Erythroblast (primary cell): ENCODE results near the gene LY9.

Source experiments
- DNase-seq, 2 experiments: peaks; one replicate each; lab custom pipeline; 2025; lab: John Stamatoyannopoulos, UW
- GATA1 ChIP-seq: IDR thresholded peaks from 2 replicates; pipeline ENCODE4 v1.6.1; 2011; ENCODE audit warnings: low read depth, mild to moderate bottlenecking, control low read depth, low read length, moderate library complexity
- POLR2A ChIP-seq: IDR thresholded peaks from 2 replicates; pipeline ENCODE4 v1.6.1; 2011; ENCODE audit warnings: mild to moderate bottlenecking, low read length

The LY9 gene

DNA sequence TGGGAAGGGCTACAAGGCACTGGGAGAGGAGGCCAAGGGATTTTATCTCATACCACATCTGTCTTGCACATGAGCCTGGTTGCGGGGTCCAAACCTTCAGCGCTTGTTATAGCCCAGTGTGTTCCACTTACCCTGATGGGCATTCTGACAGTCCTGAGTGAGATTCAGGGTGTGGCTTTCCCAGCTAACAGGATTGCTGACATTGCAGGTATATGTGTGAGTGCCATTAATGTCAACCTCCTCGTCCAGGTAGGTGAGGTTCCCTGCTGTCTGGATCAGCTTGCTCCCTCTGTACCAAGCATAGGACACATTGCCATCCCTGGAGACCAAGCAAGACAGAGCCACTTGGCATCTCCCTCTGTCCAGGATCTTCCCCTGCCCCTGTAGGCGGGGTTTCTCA lies 45.1 kb downstream of the LY9 start:
- TF ChIP-seq GATA1 (no peak), POLR2A (no peak)
- no peak for DNase-seq

DNA sequence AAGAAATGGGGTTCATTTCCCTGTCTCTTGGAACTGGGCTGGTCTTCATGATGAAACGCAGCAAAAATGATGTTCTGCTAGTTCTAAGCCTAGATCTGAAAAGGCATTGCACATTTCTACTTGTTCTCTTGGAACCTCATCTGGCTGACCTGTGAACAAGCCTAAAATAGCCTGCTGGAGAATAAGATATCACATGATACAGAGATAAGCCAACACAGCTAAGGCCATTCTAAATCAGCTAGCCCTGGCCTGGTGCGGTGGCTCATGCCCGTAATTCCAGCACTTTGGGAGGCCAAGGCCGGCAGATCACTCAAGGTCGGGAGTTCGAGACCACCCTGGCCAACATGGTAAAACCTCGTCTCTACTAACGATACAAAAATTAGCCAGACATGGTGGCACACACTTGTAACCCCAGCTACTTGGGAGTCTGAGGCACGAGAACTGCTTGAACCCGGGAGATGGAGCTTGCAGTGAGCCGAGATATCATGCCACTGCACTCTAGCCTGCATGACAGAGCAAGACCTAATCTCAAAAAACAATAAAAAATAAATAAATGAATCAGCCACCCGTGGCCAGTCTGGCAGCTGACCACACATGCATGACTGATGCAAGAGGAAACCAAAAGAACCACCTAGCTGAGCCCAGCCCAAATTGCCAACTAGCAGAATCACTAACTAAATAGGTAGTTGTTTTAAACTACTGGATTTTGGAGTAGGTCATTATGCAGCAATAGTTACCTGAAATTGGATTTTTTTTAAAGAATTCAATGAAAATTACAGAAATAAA lies 48.7 kb downstream of the LY9 start:
- TF ChIP-seq POLR2A (no peak), GATA1 (no peak)
- DNase-seq, result no peak

GRCh38 chr1:160846281-160846680 lies 50.3 kb downstream of the LY9 start:
- TF ChIP-seq POLR2A (no peak), GATA1 (no peak)
- DNase-seq, result no peak

DNA sequence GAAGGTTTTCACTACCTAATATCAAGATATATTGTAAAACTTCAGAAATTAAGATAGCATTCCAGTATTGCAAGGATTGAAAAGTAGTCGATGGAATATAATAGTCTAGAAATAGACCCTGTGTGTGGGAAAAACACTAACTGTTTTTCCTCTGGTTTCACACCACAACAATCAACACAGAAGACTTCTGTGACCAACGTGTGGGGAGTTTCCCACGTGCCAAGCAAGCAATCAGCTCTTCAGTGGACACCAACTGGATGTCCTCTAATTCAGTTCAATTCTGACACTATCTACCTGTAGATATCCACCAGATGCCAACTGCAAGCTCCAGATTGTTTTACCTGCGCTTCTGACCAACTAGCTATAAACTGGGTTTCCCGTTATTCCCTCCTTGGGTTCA lies 54.6 kb downstream of the LY9 start:
- TF ChIP-seq POLR2A, result no peak
- TF ChIP-seq GATA1, result no peak
- no peak for DNase-seq

DNA sequence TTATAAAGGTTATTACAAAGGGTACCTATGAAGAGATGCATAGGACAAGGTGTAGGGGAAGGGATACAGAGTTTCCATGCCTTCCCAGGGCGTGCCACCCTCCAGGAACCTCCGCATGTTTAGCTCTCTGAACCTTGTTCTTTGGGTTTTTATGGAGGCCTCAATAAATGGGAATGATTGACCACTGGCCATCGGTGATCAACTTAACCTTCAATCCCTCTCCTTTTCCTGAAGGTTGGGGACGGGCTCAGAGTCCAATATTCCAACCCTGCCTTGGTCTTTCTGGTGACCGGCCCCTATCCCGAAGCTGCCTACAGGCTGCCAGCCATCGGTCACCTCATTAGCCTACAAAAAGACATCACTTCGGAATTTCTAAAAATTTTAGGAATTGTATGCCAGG lies 55.0 kb downstream of the LY9 start:
- DNase-seq, result no peak
- no peak for TF ChIP-seq POLR2A

DNA sequence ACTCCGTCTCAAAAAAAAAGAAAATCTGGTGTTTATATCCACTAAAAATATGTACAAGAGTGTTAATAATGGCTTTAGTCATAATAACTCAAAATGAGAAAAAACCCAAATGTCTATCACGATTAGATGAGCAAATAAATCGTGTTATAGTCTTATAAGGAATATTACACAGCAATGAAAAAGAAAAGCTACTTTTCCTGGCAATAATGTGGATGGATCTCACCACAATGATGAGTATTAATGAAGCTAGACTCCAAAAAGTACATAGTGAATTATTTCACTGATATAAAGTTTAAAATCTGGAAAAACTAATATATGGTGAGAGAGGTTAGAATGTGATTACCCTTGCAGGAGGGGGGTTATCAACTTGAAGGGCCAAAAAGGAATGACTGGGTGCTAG lies 57.0 kb downstream of the LY9 start:
- no peak for TF ChIP-seq POLR2A
- no peak for TF ChIP-seq GATA1
- no peak for DNase-seq

DNA sequence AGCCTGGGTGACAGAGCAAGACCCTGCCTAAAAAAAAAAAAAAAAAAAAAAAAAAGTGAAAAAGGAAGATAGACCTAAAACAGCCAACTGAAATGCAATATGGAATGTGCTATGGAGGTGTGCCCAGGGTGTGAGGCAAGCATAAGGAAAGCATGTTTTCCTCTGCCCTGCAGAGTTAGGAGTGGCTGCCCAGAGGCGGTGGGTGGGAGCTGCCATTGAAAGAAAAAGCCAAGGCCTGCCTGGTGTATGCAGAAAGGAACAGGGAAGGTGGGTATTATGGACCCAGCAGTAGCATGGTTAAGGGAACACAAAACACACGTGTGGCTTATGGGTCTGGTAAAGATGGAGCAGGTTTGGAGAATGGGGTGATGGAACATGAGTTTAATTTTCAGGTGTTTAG lies 57.8 kb downstream of the LY9 start:
- TF ChIP-seq GATA1 (no peak), POLR2A (no peak)
- DNase-seq, result no peak

- DNase-seq, result no peak
- no peak for TF ChIP-seq POLR2A
- no peak for TF ChIP-seq GATA1
These were observed 59.4 kb downstream of the LY9 start for GRCh38 chr1:160855181-160855981.

GRCh38 chr1:160858097-160858496 lies 62.1 kb downstream of the LY9 start:
- peak; percentile 65 for TF ChIP-seq GATA1
- no peak for TF ChIP-seq POLR2A
- peak; percentile 80 to 94 for DNase-seq

DNA sequence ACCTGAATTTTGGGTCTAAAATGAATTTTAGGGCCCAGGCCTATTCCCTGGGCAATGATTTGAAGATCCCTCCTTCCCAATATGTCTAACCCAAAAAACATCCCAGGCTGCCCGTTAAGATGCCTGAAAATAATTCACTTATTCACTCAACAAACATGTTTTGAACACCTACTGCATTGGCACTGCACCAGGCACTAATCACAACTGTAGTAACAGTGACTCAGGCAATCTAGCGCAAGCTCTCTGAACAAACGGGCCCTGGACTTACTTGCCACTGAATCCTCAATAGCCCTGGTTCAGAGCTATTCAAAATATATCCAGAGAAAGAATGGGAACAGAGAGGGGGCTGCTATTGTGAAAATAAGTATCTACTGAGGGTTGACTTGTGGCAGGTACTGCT lies 62.5 kb downstream of the LY9 start:
- peak; percentile 41 to 48 for DNase-seq
- peak; percentile 2 for TF ChIP-seq GATA1
- TF ChIP-seq POLR2A, result no peak

DNA sequence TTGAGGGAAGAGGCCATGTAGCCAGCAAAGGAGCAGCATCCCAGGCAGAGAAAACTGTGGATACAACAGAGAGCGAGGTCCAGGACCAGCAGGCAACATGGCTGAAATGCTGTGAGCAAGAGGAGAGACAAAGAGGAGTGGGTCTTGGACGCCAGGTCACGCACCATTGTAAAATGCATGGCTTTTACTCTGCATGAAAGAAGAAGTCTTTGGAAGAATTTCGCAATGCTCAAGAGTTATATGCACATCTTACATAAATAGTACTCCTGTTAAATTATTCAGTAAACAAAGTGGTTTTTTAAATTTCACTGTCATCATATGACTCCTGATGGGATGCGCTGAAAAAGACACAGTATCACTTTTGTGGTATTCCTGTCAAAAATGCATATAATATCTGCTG lies 63.2 kb downstream of the LY9 start:
- DNase-seq, result no peak
- TF ChIP-seq POLR2A, result no peak
- TF ChIP-seq GATA1, result no peak

DNA sequence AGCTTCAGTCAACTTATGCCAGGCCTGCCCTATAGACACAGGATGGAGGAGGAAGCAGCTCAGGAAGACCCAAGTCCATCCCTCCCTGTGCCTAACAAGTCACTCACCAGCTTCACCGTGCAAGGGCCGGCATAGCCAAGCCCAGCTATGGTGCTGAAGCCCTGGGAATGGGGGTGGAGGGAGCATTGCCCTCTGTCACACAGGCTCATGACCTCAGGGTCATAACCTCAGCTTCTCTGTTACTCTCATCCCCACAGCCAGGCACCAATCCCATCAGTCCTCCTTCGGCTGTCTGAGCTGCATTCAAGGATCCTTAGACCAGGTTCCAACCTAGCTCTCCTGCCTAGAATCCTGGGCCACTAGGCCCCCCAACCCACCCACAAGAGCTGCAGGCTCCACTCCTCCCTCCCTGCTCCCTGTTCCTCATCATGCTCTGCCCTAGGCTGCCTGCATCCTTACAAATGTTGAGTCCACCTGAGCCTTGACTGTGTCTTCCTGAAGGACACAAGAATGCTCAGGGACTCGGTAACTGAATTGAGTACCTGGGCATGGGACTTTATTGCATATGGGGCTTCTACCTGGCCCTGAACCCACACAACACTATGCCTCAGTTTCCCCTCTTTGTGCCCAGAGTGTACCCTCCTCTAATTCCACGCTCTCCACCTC lies 65.0 kb downstream of the LY9 start:
- no peak for DNase-seq
- TF ChIP-seq GATA1 (no peak), POLR2A (no peak)

- peak; percentile 15 to 28 for DNase-seq
These were observed 66.5 kb downstream of the LY9 start, which contains the start of gene CD244 for GRCh38 chr1:160862203-160863060. TSS of gene CD244 (minus strand) at chr1:160862887. CDS start at chr1:160862677, 210 bp downstream.

More at GRCh38 chr1:160862203-160863060, 66.5 kb downstream of the LY9 start, which contains the start of gene CD244:
- TF ChIP-seq GATA1 (no peak), POLR2A (no peak)
